BJ (cell line): ENCODE measurements around the gene CAPS. TPM values are rescaled to one million over a fixed set of nuclear protein-coding genes. Genes with fewer than 3 reads are reported as not detected.

ENCODE experiments used
- CTCF ChIA-PET: fragments of 350-600 bp; formaldehyde crosslinking; extraction: SDS; loops from one replicate; lab custom pipeline; 2021; ENCODE audit warnings: antibody characterized with exemption, inconsistent platforms; lab: Yijun Ruan, JAX
- POLR2A ChIA-PET: fragments of 300-600 bp; sonication (Branson Sonifier 250); formaldehyde crosslinking; extraction: SDS; loops from one replicate; lab custom pipeline; 2021; ENCODE audit warnings: antibody characterized with exemption; lab: Charles Lee
- DNase-seq: peaks from one replicate; pipeline ENCODE4 v3.0.0-alpha.2; 2011; ENCODE audit warnings: low read depth
- H3K27me3 ChIP-seq: 2 replicates; pipeline ENCODE4 v1.6.0; 2011; ENCODE audit warnings: low read length; ENCODE audit not compliant: control insufficient read depth, insufficient read depth
- H3K36me3 ChIP-seq: 2 replicates; pipeline ENCODE4 v1.5.1; 2011; ENCODE audit warnings: low read length; ENCODE audit not compliant: control insufficient read depth, insufficient read depth
- H3K4me3 ChIP-seq: 2 replicates; pipeline ENCODE4 v1.5.1; 2011; ENCODE audit warnings: low read depth, mild to moderate bottlenecking, control low read depth, low read length
- CTCF ChIP-seq: IDR thresholded peaks from 2 replicates; pipeline ENCODE4 v1.5.1; 2011; ENCODE audit warnings: low read depth, mild to moderate bottlenecking, control low read depth, inconsistent platforms, low read length, moderate library complexity; ENCODE audit not compliant: insufficient read depth
- polyA plus RNA-seq: library from polyadenylated mRNA; depleted of rRNA; stranded (reverse); fragments of >200 nt; gene quantifications from 2 replicates; pipeline ENCODE4 v1.2.3, GENCODE V29; 2011

Gene CAPS
- polyA plus RNA-seq, 1 experiment, result 5.6 TPM

DNA sequence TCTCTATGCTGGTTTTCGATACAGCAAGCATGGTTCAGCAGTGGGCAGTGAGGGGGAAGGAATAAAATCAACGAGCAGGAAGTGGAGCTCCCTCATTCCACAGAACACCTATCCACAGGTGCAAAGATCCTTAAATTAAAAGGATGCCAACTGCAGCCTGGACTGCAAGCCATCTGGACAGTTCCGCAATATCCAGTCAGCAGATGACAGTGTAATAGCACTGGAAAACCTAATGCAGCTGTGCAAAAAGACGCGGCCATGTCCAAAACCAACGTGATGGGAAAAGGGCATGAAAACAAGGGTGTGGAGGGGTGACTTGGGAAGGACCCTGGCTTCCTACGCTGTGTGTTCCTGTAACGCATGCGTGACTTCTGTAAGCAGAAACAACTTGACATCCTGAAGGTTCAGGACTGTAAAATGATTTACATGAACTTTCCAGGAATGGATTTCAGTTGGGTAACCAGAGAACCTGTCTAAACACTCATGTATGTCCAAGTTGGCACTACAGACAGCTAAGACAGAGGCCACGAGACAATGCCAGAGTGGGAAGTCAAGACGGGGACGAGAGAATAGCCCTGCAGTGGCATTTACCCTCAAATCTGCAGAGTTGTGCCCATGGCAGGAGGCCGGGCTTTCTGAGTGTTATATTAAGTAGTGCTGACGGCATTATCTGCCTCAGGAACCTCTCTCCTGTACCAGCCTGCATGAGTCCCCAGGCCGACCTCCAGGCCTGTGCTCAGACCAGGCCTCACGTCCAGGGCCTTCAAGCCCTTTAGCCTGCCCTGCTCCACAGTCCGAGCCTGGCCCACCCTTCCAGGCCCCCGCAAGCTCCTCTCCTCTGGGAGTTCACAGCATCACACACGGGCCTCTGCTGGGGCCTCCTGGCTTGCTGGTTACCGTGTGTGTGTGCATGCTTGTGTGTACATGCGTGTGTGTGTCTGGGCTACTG lies 26.5 kb downstream of the CAPS start:
- Histone ChIP-seq H3K27me3 (no peaks in the 10 kb centered on the region), H3K36me3 (peaks cover 16% of the 10 kb centered on the region), H3K4me3 (no peak overlapping the region)
- CTCF ChIA-PET, result interaction anchor here (0.9 to 1.1 kb wide), 2 partner anchors 9 to 20 kb away, joined by 3 to 4 read pairs; no protein-coding TSS in a partner anchor
- no peak for TF ChIP-seq CTCF
- DNase-seq, result no peak
- POLR2A ChIA-PET, result no interaction called here

GRCh38 chr19:5941673-5942072 lies 27.6 kb downstream of the CAPS start:
- TF ChIP-seq CTCF, result no peak
- Histone ChIP-seq H3K36me3 (peaks cover 18% of the 10 kb centered on the region), H3K27me3 (no peaks in the 10 kb centered on the region), H3K4me3 (no peak overlapping the region)
- no peak for DNase-seq
- CTCF ChIA-PET, result interaction anchor here (1.2 to 2.9 kb wide), 2 partner anchors 26 to 45 kb away, joined by 3 to 19 read pairs; no protein-coding TSS in a partner anchor
- POLR2A ChIA-PET, result no interaction called here

DNA sequence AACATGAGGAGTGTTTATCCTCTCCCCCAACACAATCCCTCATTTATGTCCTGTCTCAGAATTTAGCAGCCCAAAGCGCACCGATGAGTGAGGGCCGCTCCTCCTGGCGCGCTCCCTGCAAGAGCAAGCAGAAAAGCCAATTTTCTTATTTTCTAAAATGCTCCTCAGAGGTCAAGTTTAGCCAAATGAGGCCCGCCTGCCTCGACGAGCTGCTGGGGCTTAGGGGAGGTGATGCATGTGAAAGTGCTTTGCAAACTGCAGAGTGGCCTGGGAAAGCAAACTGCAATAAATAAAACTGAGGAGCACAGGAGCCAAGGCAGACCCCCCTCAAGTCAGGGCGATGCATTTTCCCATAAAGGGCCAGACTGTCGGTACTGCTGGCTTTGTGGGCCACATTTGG lies 29.0 kb downstream of the CAPS start:
- POLR2A ChIA-PET, result no interaction called here
- CTCF ChIA-PET, result interaction anchor here (0.8 to 2.9 kb wide), 4 partner anchors 9 to 44 kb away, joined by 3 to 19 read pairs (median 3); no protein-coding TSS in a partner anchor

DNA sequence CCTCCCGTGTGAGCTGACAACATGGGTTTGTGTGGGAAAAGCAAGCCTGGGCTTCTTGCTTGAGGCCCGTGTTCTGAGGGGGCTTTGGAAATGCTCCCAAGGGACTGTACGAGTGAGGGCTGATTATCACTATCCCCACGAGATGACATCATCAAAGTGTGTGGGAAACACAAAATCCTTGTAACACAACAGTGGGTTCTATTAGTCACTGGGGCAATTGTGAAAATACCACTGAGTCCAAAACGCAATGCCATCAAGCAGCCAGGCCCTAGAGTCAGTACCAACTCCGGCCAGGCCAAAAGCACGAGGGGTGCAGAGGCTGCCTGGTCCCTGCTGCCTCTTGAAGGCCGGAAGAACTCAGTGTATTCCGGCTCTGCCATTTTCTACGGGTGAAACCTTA lies 29.6 kb downstream of the CAPS start:
- POLR2A ChIA-PET, result no interaction called here
- H3K4me3 ChIP-seq, result no peak overlapping the region
- TF ChIP-seq CTCF, result no peak
- H3K36me3 ChIP-seq, result peaks cover 13% of the 10 kb centered on the region
- no peaks in the 10 kb centered on the region for H3K27me3 ChIP-seq
- CTCF ChIA-PET, result interaction anchor here (1.3 to 2.9 kb wide), 2 partner anchors 9 to 24 kb away, joined by 3 to 19 read pairs; no protein-coding TSS in a partner anchor
- DNase-seq, result no peak

More for the DNA sequence above, 29.0 kb downstream of the CAPS start:
- no peak for TF ChIP-seq CTCF
- Histone ChIP-seq H3K36me3 (peaks cover 13% of the 10 kb centered on the region), H3K27me3 (no peaks in the 10 kb centered on the region), H3K4me3 (no peak overlapping the region)
- no peak for DNase-seq

DNA sequence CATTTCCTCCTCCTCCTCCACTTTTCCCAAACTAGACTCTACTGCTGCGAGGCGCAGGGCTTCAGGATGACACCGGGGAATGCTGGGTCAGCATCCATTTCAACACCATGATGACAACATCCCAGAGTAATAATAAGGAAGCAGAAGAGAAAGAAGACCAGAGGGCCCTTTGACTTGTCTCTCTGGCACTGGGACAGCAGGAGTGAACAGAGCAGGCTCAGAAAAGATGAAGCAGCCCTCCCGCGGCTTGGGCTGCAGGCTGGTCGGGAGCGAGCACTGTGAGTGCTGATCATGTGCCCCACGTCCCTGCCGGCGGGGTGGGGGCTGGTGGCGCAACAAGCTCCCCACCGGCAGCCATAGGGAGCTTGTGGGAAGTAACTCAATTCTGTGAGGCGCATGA lies 33.4 kb downstream of the CAPS start:
- no peak for TF ChIP-seq CTCF
- CTCF ChIA-PET, result interaction anchor here (0.7 to 12.1 kb wide), 2 partner anchors 10 to 20 kb away, joined by 3 to 78 read pairs; no protein-coding TSS in a partner anchor
- POLR2A ChIA-PET, result no interaction called here
- H3K27me3 ChIP-seq, result no peaks in the 10 kb centered on the region
- DNase-seq, result no peak
- H3K36me3 ChIP-seq, result peaks cover 12% of the 10 kb centered on the region
- H3K4me3 ChIP-seq, result no peak overlapping the region
